Measurements from ENCODE around the gene TM4SF1.
"Not testable (repeated sequence)": the region's sequence is repeated elsewhere in the genome, so short reads cannot be mapped to it uniquely, and the experiment has no call there.

The TM4SF1 gene

DNA sequence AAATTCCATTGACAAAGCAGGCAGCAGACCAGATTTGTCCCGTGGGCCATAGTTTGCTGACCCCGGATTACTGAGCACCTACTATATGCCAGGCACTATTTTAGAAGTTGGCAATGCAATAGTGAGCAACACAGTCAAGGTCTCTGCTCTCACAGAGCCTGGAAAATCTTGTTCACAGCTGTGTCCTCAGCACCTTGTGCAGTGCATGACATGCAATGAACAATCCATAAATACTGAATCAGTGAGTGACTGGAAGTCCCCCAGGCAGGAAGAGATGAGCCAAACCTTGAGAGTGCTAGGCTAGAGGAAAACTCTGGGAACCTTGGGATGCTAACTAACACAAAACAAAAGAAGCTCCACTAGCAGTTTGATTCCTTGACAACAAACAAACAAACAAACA is 14.4 kb downstream of the TM4SF1 start:
- no peaks in the 10 kb centered on the region for H3K36me3 ChIP-seq (ENCODE audit: control insufficient read depth in 1 of 2, insufficient read depth in 2 of 2, low read length in 2 of 2)
- no peaks in the 10 kb centered on the region for H3K27me3 ChIP-seq (ENCODE audit: low read depth, low read length)
- no peaks in the 10 kb centered on the region for H3K4me1 ChIP-seq (ENCODE audit: control insufficient read depth in 1 of 2, insufficient read depth in 2 of 2, low read length in 2 of 2)
- no peaks in the 10 kb centered on the region for H3K9me3 ChIP-seq (ENCODE audit: control insufficient read depth in 1 of 2, low read length in 2 of 2)
- no peak overlapping the region for H3K4me3 ChIP-seq (ENCODE audit: low read depth in 1 of 2, low read length in 2 of 2)
- H3K27ac ChIP-seq (ENCODE audit: low read length) = no peak overlapping the region

DNA sequence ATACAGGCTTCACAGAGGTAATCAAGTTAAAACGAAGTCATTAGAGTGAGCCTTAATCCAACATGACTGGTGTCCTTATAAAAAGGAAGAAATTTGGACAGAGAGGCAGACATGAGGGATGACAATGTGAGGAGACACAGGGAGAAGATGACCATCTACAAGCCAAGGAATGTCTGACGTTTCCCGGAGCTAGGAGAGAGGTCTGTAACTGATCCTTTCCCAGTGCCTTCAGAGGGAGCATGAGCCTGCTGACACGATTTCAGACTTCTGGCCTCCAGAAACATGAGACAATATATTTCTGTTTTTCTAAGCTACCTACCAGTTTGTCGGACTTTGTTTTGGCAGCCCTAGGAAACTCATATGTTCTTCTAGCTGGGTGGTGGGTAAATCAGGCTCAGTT is 15.1 kb downstream of the TM4SF1 start:
- no peak overlapping the region for H3K27ac ChIP-seq (ENCODE audit: low read length)
- no peaks in the 10 kb centered on the region for H3K9me3 ChIP-seq (ENCODE audit: control insufficient read depth in 1 of 2, low read length in 2 of 2)
- no peaks in the 10 kb centered on the region for H3K27me3 ChIP-seq (ENCODE audit: low read depth, low read length)
- H3K4me3 ChIP-seq (ENCODE audit: low read depth in 1 of 2, low read length in 2 of 2) = no peak overlapping the region
- H3K36me3 ChIP-seq (ENCODE audit: control insufficient read depth in 1 of 2, insufficient read depth in 2 of 2, low read length in 2 of 2) = no peaks in the 10 kb centered on the region
- H3K4me1 ChIP-seq (ENCODE audit: control insufficient read depth in 1 of 2, insufficient read depth in 2 of 2, low read length in 2 of 2) = no peaks in the 10 kb centered on the region

DNA sequence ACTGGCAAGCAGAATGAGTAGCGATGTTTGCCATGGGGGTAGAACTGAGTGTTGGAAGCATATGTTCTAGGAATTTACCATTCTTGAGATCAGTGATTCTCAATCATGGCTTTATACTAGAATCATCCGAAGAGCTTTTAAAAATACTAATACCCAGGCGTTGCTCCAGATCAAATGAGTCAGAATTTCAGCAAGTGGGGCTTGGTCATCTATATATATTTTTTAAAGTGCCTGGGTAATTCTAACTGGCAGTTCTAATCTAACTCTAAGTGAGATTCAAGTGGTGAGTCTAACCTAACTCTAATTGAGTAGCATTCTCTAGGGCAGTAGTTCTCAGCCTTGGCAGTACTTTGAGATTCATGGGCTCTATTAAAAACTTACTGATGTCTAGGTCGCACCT is 20.8 kb downstream of the TM4SF1 start:
- H3K27me3 ChIP-seq (ENCODE audit: low read depth, low read length) = no peaks in the 10 kb centered on the region
- H3K36me3 ChIP-seq (ENCODE audit: control insufficient read depth in 1 of 2, insufficient read depth in 2 of 2, low read length in 2 of 2) = no peaks in the 10 kb centered on the region
- peaks cover 0 to 11% of the 10 kb centered on the region in 2 donors for H3K4me1 ChIP-seq (ENCODE audit: control insufficient read depth in 1 of 2, insufficient read depth in 2 of 2, low read length in 2 of 2)
- no peak overlapping the region for H3K4me3 ChIP-seq (ENCODE audit: low read depth in 1 of 2, low read length in 2 of 2)
- H3K27ac ChIP-seq (ENCODE audit: low read length) = no peak overlapping the region
- no peaks in the 10 kb centered on the region for H3K9me3 ChIP-seq (ENCODE audit: control insufficient read depth in 1 of 2, low read length in 2 of 2)

DNA sequence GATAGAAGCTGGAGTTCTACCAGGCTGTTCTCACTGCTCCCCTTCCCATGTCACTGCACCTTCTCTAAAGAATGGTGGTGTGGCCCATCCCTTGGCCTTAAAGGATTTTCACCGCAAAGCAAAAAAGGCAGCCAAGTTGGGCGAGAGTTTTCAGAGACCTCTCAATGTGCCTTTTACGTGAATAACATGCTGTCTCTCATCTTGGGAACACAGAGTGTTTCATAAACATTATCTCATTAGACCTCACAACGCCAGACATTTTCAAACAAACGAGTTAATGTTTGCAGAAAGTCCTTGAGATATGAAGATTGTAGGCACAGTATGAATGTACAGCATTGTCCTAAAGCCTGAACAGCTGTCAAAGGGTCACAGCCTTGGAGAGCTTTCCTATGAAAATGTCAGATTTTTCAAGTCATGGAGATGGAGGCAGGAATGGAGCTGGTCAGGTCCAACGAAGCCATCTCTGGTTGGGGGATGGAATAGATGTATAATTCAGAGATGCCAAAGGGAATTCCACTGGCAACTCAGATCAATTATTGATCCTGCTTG is 21.3 kb downstream of the TM4SF1 start:
- H3K4me3 ChIP-seq (ENCODE audit: low read depth in 1 of 2, low read length in 2 of 2) = peak overlapping the region in 1 of 2 donors; percentile 12
- H3K9me3 ChIP-seq (ENCODE audit: control insufficient read depth in 1 of 2, low read length in 2 of 2) = no peaks in the 10 kb centered on the region
- H3K27ac ChIP-seq (ENCODE audit: low read length) = no peak overlapping the region
- peaks cover 0 to 11% of the 10 kb centered on the region in 2 donors for H3K4me1 ChIP-seq (ENCODE audit: control insufficient read depth in 1 of 2, insufficient read depth in 2 of 2, low read length in 2 of 2)
- H3K27me3 ChIP-seq (ENCODE audit: low read depth, low read length) = no peaks in the 10 kb centered on the region
- no peaks in the 10 kb centered on the region for H3K36me3 ChIP-seq (ENCODE audit: control insufficient read depth in 1 of 2, insufficient read depth in 2 of 2, low read length in 2 of 2)

DNA sequence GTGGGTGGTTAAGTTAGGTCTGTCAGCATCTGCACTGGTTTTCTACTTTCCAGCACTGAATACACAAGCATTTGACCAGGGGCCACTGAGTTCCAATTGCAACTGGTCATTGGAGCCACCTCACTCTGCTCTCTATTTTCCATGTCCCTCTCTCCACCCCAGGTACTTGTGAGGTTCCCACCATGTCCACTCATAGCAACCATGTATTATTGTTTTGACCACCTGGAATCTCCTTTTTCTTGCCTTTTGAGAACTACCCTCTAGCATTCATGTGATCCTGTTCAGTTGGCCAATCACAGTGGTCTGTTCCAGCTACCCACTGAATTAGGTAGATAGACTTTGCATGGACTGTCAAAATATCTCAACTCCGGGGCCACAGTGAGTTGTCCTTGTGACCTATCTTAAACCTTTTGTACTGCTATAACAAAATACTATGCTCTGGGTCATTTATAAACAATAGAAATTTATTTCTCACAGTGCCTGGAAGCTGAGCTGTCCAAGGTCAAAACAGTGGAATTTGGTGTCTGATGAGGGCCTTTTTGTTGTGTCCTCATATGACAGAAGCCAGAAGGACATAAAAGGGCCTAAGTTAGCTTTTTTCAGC is 23.8 kb downstream of the TM4SF1 start:
- Histone ChIP-seq H3K4me1 (ENCODE audit: control insufficient read depth in 1 of 2, insufficient read depth in 2 of 2, low read length in 2 of 2) (peaks cover 0 to 11% of the 10 kb centered on the region in 2 donors), H3K27ac (ENCODE audit: low read length) (no peak overlapping the region), H3K27me3 (ENCODE audit: low read depth, low read length) (no peaks in the 10 kb centered on the region), H3K4me3 (ENCODE audit: low read depth in 1 of 2, low read length in 2 of 2) (no peak overlapping the region), H3K36me3 (ENCODE audit: control insufficient read depth in 1 of 2, insufficient read depth in 2 of 2, low read length in 2 of 2) (no peaks in the 10 kb centered on the region), H3K9me3 (ENCODE audit: control insufficient read depth in 1 of 2, low read length in 2 of 2) (no peaks in the 10 kb centered on the region)

DNA sequence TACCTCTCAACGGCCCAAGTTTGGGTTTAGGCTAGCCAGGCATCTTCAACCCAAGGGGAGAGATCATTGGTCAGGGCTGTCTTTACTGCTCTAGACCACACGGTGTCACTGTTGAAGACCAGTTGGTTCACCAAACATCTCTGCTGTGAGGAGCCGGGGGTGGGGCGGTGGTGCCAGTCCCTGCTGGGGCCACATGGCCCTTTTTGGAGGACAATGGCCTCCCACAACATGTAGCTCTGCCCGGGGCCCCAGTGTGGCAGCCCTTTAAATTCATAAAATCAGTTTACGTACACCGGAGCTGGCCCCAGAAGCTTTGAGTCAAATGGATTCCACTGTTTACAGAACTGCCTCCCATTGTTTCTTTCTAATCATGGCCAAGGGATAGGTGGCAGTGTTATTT is 24.9 kb downstream of the TM4SF1 start:
- H3K27ac ChIP-seq (ENCODE audit: low read length) = no peak overlapping the region
- no peaks in the 10 kb centered on the region for H3K36me3 ChIP-seq (ENCODE audit: control insufficient read depth in 1 of 2, insufficient read depth in 2 of 2, low read length in 2 of 2)
- no peaks in the 10 kb centered on the region for H3K27me3 ChIP-seq (ENCODE audit: low read depth, low read length)
- H3K4me3 ChIP-seq (ENCODE audit: low read depth in 1 of 2, low read length in 2 of 2) = no peak overlapping the region
- H3K9me3 ChIP-seq (ENCODE audit: control insufficient read depth in 1 of 2, low read length in 2 of 2) = no peaks in the 10 kb centered on the region
- H3K4me1 ChIP-seq (ENCODE audit: control insufficient read depth in 1 of 2, insufficient read depth in 2 of 2, low read length in 2 of 2) = peaks cover 0 to 11% of the 10 kb centered on the region in 2 donors

DNA sequence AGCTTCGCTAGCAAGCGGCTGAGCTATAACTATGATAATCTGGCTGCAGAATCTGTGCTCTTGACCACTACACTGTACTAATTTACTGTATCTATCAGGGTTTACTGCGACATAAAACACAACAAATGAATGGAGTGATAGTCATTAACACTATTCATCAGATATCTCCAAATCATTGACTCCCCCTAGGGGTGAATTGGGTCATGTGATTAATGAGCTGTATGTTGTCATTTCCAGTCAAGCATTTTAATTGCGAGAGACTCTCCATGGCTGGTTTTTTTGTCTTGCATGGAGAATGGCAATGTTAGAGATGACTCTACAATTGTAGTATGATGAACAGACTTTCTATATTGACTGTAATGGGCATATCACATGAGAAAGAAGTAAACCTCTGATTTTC is 33.5 kb downstream of the TM4SF1 start:
- H3K27ac ChIP-seq (ENCODE audit: low read length) = no peak overlapping the region
- no peaks in the 10 kb centered on the region for H3K27me3 ChIP-seq (ENCODE audit: low read depth, low read length)
- H3K9me3 ChIP-seq (ENCODE audit: control insufficient read depth in 1 of 2, low read length in 2 of 2) = no peaks in the 10 kb centered on the region
- H3K4me1 ChIP-seq (ENCODE audit: control insufficient read depth in 1 of 2, insufficient read depth in 2 of 2, low read length in 2 of 2) = no peaks in the 10 kb centered on the region
- H3K36me3 ChIP-seq (ENCODE audit: control insufficient read depth in 1 of 2, insufficient read depth in 2 of 2, low read length in 2 of 2) = no peaks in the 10 kb centered on the region
- no peak overlapping the region for H3K4me3 ChIP-seq (ENCODE audit: low read depth in 1 of 2, low read length in 2 of 2)

DNA sequence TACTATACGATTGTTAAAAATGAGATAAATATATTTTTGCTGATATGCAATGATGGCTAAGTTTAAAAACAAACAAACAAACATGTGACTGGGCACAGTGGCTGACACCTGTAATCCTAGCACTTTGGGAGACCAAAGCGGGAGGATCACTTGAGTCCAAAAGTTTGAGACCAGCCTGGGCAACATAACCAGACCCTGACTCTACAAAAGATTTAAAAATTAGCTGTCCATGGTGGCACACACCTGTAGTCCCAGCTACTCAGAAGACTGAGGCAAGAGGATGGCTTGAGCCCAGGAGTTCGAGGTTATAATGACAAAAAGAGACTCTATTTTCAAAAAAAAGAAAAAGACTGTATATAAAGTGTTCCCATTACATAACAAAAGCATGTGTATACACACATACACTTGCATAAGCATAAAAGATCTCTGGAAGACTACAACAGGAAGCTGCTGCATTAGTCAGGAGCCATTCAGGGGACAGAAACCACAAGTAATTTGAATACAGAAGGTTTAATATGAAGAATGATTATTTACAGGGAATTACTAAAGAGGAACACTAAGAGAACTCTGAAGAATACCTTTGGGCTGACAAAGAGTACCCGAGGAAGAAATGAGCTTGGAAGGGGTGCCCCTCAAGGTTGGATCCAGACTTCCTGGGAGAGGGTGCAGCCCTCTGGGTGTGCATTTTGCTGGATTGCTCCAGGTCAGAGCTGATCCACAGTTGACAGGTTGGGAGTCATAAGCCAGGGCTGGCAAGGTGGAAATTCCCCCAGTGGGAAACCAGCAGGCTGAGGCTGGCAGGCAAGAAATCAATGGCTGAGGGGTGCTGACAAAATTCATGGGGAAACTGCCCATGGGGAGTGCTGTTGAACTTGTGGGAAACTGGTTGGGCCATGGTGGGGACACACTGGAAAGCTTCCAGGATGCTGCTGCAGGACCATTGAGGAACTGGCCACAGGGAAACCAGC is 34.8 kb downstream of the TM4SF1 start:
- Histone ChIP-seq H3K27ac (ENCODE audit: low read length) (no peak overlapping the region), H3K4me1 (ENCODE audit: control insufficient read depth in 1 of 2, insufficient read depth in 2 of 2, low read length in 2 of 2) (no peaks in the 10 kb centered on the region), H3K4me3 (ENCODE audit: low read depth in 1 of 2, low read length in 2 of 2) (no peak overlapping the region), H3K9me3 (ENCODE audit: control insufficient read depth in 1 of 2, low read length in 2 of 2) (no peaks in the 10 kb centered on the region), H3K36me3 (ENCODE audit: control insufficient read depth in 1 of 2, insufficient read depth in 2 of 2, low read length in 2 of 2) (no peaks in the 10 kb centered on the region), H3K27me3 (ENCODE audit: low read depth, low read length) (no peaks in the 10 kb centered on the region)

DNA sequence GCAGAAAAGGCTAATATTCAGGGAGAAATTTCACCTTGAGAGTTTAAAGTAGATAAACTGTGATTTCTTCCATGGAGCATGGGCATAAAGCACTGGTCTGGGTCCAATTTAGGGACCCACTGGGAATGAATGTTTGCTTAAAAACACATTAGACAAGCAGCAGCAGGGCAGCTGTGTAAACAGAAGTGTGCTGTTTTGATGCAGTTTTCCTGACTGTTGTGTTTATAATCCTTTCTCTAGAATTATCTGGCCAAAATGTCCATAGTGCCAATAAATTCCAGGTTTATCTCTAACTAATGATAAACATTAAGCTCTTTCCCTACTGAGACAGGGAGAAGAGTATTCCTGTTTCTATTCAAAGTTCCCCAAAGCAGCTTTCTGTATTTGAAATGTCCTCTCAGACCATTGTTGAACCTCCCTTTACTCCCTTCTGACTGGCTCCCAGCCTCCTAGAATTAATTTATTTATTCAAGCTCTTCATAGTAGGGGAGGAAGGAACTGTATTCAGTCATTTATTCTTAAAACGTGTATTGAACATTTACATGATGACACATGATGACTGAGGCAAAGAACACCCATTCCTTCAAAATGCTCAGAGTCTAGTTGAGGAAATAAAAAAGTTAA is 37.0 kb downstream of the TM4SF1 start:
- no peaks in the 10 kb centered on the region for H3K9me3 ChIP-seq (ENCODE audit: control insufficient read depth in 1 of 2, low read length in 2 of 2)
- H3K36me3 ChIP-seq (ENCODE audit: control insufficient read depth in 1 of 2, insufficient read depth in 2 of 2, low read length in 2 of 2) = no peaks in the 10 kb centered on the region
- peak overlapping the region; percentile 34 for H3K27ac ChIP-seq (ENCODE audit: low read length)
- H3K4me1 ChIP-seq (ENCODE audit: control insufficient read depth in 1 of 2, insufficient read depth in 2 of 2, low read length in 2 of 2) = no peaks in the 10 kb centered on the region
- H3K4me3 ChIP-seq (ENCODE audit: low read depth in 1 of 2, low read length in 2 of 2) = no peak overlapping the region
- no peaks in the 10 kb centered on the region for H3K27me3 ChIP-seq (ENCODE audit: low read depth, low read length)

DNA sequence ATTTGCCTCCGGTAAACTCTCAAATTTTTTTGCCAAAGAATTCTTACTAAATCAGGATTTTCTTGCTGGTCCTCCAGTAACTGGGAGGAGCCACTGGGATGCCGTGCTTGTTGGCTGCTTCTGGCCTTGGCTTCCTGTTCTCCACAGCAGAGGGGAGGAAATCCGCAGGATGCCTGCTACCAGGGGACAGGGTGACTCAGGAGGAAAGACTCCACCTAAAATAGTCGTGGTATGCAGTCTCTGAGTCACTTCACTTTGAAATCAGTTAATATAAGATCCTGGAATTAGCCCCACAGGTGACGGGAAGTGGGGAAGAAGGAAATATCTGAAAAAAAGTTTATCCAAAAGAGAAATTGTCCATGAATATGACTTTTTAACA is 37.5 kb downstream of the TM4SF1 start:
- H3K4me3 ChIP-seq (ENCODE audit: low read depth in 1 of 2, low read length in 2 of 2) = no peak overlapping the region
- H3K27ac ChIP-seq (ENCODE audit: low read length) = peak overlapping the region; percentile 34

DNA sequence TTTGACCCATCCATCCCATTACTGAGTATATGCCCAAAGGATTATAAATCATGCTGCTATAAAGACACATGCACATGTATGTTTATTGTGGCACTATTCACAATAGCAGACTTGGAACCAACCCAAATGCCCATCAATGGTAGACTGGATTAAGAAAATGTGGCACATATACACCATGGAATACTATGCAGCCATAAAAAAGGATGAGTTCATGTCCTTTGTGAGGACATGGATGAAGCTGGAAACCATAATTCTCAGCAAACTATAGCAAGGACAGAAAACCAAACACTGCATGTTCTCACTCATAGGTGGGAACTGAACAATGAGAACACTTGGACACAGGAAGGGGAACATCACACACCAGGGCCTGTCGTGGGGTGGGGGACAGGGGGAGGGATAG is 40.0 kb downstream of the TM4SF1 start:
- H3K27me3 ChIP-seq (ENCODE audit: low read depth, low read length); H3K4me3 ChIP-seq (ENCODE audit: low read depth in 1 of 2, low read length in 2 of 2); H3K9me3 ChIP-seq (ENCODE audit: control insufficient read depth in 1 of 2, low read length in 2 of 2); H3K27ac ChIP-seq (ENCODE audit: low read length); H3K36me3 ChIP-seq (ENCODE audit: control insufficient read depth in 1 of 2, insufficient read depth in 2 of 2, low read length in 2 of 2); H3K4me1 ChIP-seq (ENCODE audit: control insufficient read depth in 1 of 2, insufficient read depth in 2 of 2, low read length in 2 of 2): not testable (repeated sequence)

More for the DNA sequence above, 37.5 kb downstream of the TM4SF1 start:
- Histone ChIP-seq H3K36me3 (ENCODE audit: control insufficient read depth in 1 of 2, insufficient read depth in 2 of 2, low read length in 2 of 2) (no peaks in the 10 kb centered on the region), H3K4me1 (ENCODE audit: control insufficient read depth in 1 of 2, insufficient read depth in 2 of 2, low read length in 2 of 2) (no peaks in the 10 kb centered on the region), H3K27me3 (ENCODE audit: low read depth, low read length) (no peaks in the 10 kb centered on the region), H3K9me3 (ENCODE audit: control insufficient read depth in 1 of 2, low read length in 2 of 2) (no peaks in the 10 kb centered on the region)

Measured in muscle layer of duodenum (tissue), 2 donors.